ENCODE data around the gene MAST4. TPM values are rescaled to one million over a fixed set of nuclear protein-coding genes. Genes with fewer than 3 reads are reported as not detected.

Gene MAST4
- total and polyA plus RNA-seq, 2 of the 13 experiments (the other 11 are each of a cell fraction or from before 2014, with no cell fraction given): 3.4 to 3.7 TPM

DNA sequence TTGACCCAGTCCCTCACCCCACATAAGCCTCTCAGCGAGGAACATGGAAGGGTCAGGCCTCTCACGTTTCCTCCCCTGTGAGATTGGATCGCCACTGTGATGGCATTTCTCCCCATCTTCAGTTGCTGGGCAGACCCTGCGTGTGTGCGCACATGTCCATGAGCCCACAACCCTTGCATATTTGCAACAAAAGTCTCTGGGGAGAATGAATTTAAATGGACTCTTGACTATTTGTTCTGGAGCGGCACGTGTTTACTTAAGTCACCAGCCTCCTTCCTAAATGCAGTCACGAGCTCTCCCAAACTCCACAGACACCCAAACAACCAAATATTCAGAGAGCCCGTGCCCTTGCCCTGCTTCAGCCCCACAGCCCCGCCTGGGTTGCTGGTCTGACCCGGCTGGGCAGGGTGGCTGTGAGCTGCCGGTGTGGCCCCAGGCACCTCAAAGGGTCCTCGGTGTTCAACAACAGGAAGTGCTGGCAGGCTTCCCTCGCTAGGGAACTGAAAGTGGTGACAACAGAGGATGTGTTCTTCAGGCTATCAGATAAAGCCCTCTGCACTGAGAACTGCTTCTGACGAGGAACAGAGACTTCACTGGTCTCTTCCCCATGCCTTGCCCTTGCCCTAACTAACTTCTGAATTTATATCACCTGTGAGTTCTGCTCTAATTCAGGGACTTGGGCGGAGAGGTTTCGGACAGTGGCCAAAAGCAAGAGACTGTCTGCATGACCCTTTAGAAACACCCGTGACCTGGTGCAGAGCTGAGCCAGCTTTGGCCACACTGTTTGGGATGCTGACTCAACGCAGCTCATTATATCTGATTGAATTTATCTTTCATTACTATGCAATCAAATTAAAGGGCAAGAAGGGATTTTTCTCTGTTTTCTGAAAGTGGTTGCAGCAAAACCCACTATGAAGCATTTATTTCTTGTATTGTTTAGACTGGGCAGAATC is 619.6 kb downstream of the MAST4 start (continued):
- TF ChIP-seq ZNF569 (CRISPR knock-in tag; IDR thresholded peaks at IDR 0.05; ENCODE audit: borderline replicate concordance): no peak
- no peak for TF ChIP-seq ZNF550 (CRISPR knock-in tag; IDR thresholded peaks at IDR 0.05; ENCODE audit: borderline replicate concordance)
- TF ChIP-seq ARNT2 (CRISPR knock-in tag; IDR thresholded peaks at IDR 0.05; ENCODE audit: low read depth): 0 out of 2 replicates have a peak, but pooled peaks have one; percentile 50
- TF ChIP-seq SMAD3 (CRISPR knock-in tag; IDR thresholded peaks at IDR 0.05): peak; percentile 27; the same call in 1 of the 2 replicates
- peak; percentile 49; the same call in 1 of the 2 replicates for TF ChIP-seq NFKB2 (CRISPR knock-in tag; IDR thresholded peaks at IDR 0.05; ENCODE audit: borderline replicate concordance)
- TF ChIP-seq ZNF816 (CRISPR knock-in tag; IDR thresholded peaks at IDR 0.05; ENCODE audit: borderline replicate concordance): no peak
- TF ChIP-seq, protein P1, sequence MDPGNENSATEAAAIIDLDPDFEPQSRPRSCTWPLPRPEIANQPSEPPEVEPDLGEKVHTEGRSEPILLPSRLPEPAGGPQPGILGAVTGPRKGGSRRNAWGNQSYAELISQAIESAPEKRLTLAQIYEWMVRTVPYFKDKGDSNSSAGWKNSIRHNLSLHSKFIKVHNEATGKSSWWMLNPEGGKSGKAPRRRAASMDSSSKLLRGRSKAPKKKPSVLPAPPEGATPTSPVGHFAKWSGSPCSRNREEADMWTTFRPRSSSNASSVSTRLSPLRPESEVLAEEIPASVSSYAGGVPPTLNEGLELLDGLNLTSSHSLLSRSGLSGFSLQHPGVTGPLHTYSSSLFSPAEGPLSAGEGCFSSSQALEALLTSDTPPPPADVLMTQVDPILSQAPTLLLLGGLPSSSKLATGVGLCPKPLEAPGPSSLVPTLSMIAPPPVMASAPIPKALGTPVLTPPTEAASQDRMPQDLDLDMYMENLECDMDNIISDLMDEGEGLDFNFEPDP (CRISPR knock-in tag; conservative IDR thresholded peaks at IDR 0.05): no peak
- TF ChIP-seq, protein P2, sequence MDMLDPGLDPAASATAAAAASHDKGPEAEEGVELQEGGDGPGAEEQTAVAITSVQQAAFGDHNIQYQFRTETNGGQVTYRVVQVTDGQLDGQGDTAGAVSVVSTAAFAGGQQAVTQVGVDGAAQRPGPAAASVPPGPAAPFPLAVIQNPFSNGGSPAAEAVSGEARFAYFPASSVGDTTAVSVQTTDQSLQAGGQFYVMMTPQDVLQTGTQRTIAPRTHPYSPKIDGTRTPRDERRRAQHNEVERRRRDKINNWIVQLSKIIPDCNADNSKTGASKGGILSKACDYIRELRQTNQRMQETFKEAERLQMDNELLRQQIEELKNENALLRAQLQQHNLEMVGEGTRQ (IDR thresholded peaks at IDR 0.05; ENCODE audit: low read depth, low read length): no peak
- TF ChIP-seq, protein P2 (CRISPR knock-in tag; IDR thresholded peaks at IDR 0.05; ENCODE audit: borderline replicate concordance): no peak
- 0 out of 2 replicates have a peak, but pooled peaks have one; percentile 23 for TF ChIP-seq ZBTB7B (CRISPR knock-in tag; IDR thresholded peaks at IDR 0.05)
- peak; percentile 88 for TF ChIP-seq ELF1 (CRISPR knock-in tag; IDR thresholded peaks at IDR 0.05)
- peak; percentile 58 for TF ChIP-seq SAP130 (CRISPR knock-in tag; IDR thresholded peaks at IDR 0.05; ENCODE audit: low read depth)
- TF ChIP-seq, protein P3, sequence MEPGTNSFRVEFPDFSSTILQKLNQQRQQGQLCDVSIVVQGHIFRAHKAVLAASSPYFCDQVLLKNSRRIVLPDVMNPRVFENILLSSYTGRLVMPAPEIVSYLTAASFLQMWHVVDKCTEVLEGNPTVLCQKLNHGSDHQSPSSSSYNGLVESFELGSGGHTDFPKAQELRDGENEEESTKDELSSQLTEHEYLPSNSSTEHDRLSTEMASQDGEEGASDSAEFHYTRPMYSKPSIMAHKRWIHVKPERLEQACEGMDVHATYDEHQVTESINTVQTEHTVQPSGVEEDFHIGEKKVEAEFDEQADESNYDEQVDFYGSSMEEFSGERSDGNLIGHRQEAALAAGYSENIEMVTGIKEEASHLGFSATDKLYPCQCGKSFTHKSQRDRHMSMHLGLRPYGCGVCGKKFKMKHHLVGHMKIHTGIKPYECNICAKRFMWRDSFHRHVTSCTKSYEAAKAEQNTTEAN (CRISPR knock-in tag; conservative IDR thresholded peaks at IDR 0.05): 0 out of 2 replicates have a peak, but pooled peaks have one; percentile 57
- TF ChIP-seq ZNF207 (IDR thresholded peaks at IDR 0.05; ENCODE audit: borderline replicate concordance): no peak
- peak; percentile 82 for TF ChIP-seq GABPB1 (CRISPR knock-in tag; IDR thresholded peaks at IDR 0.05)
- TF ChIP-seq ERF (CRISPR knock-in tag; IDR thresholded peaks at IDR 0.05): 0 out of 2 replicates have a peak, but pooled peaks have one; percentile 28
- no peak for TF ChIP-seq NCOA5 (CRISPR knock-in tag; IDR thresholded peaks at IDR 0.05)
- TF ChIP-seq SIX4 (CRISPR knock-in tag; IDR thresholded peaks at IDR 0.05): 0 out of 2 replicates have a peak, but pooled peaks have one; percentile 36
- 0 out of 2 replicates have a peak, but pooled peaks have one; percentile 45 for TF ChIP-seq HOXA3 (CRISPR knock-in tag; IDR thresholded peaks at IDR 0.05)
- no peak for TF ChIP-seq CEBPG (CRISPR knock-in tag; IDR thresholded peaks at IDR 0.05)
- TF ChIP-seq GATAD2A (CRISPR knock-in tag; IDR thresholded peaks at IDR 0.05): peak; percentile 48; the same call in 1 of the 2 replicates
- TF ChIP-seq, protein P4, sequence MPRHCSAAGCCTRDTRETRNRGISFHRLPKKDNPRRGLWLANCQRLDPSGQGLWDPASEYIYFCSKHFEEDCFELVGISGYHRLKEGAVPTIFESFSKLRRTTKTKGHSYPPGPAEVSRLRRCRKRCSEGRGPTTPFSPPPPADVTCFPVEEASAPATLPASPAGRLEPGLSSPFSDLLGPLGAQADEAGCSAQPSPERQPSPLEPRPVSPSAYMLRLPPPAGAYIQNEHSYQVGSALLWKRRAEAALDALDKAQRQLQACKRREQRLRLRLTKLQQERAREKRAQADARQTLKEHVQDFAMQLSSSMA (CRISPR knock-in tag; IDR thresholded peaks at IDR 0.05): no peak
- TF ChIP-seq, protein P5, sequence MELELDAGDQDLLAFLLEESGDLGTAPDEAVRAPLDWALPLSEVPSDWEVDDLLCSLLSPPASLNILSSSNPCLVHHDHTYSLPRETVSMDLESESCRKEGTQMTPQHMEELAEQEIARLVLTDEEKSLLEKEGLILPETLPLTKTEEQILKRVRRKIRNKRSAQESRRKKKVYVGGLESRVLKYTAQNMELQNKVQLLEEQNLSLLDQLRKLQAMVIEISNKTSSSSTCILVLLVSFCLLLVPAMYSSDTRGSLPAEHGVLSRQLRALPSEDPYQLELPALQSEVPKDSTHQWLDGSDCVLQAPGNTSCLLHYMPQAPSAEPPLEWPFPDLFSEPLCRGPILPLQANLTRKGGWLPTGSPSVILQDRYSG (CRISPR knock-in tag; IDR thresholded peaks at IDR 0.05): no peak

All from HepG2 (cell line).